DMS153 treated with DMSO at 0.1 percent for 48 hours (cell line): Measurements from ENCODE around the gene RSPRY1.
A peak's percentile ranks its signal among the peaks of the same experiment; 100 is the strongest.
"Not testable (repeated sequence)": the region's sequence is repeated elsewhere in the genome, so short reads cannot be mapped to it uniquely, and the experiment has no call there.

Source experiments
- DNase-seq: peaks from one replicate; lab custom pipeline; 2025; ENCODE audit not compliant: unreplicated experiment; lab: John Stamatoyannopoulos, UW

RSPRY1 gene

GRCh38 chr16:57252148-57252721 is 66.1 kb downstream of the RSPRY1 start:
- DNase-seq, result no peak

GRCh38 chr16:57253466-57253865 is 67.3 kb downstream of the RSPRY1 start:
- no peak for DNase-seq

DNA sequence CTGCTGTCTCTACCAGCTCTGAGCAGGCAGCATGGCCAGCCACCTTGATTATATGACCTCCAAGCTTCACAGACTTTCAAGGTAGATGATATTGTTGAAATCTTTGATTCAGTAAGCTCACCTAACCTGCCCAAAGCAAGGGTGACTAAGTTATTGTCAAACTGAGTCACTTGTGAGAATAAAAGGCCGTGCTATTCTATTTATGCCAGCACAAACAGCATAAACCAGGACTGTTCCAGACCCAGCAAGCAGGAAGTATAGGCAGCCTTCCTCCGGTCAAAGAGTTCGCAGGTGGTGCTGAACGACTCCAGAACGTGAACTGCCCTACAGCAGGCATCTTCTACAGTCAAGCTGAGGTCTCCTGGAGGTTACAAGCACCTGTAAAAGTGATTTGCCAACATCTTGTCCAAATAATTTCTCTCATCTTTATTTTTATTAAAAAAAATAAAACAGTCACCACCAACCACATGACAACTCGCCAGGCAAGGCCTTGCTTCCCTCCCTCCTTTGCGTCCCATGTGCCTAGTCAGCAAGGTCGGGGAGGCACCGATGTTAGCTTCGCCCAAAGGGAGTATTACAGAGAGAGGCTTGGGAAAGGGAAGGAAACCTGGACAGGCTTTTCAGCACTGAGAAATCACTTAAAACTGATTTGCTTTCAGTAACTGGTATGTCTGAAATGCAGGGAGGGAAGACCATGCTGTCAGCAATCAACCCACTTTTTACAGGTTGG is 69.7 kb downstream of the RSPRY1 start:
- DNase-seq, result no peak

DNA sequence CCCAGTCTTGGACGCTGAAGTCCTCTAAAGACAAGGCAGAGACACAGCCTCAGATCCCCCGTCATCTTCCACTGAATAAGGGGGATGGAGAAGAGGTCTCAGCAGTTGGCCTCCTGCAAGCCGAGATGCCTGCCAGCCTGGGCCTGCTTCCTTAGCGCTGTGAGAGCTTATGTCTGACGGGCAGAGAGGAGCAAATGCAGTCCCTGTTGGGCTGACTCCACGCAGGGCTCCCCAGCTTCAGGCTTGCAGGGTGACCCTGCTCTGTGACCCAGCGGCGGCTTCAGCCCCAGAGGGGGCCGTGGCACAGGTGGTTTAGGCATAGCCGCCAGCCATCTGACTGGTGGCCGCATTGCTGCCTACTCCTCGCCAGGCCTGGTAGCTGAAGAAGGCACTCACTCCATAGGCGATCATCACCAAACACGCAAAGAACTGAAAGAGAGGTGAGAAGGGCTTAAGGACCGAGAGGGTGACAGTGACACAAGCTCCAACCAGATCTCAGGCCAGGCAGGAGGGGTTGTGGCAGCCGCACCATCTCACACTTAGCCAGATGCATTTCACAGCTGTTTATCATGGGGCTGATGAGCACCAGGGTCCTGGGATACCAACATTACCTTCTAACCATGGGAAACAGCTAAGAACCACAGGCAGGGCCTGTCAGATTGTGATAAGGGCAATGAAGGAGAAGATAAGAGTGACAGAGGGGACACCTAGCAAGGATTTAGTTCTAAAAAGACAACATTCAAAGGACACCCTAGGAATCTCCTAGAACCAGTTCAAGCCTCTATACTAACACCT is 70.7 kb downstream of the RSPRY1 start:
- no peak for DNase-seq

- DNase-seq, result no peak
Measured at GRCh38 chr16:57257455-57258070, 71.4 kb downstream of the RSPRY1 start.

DNA sequence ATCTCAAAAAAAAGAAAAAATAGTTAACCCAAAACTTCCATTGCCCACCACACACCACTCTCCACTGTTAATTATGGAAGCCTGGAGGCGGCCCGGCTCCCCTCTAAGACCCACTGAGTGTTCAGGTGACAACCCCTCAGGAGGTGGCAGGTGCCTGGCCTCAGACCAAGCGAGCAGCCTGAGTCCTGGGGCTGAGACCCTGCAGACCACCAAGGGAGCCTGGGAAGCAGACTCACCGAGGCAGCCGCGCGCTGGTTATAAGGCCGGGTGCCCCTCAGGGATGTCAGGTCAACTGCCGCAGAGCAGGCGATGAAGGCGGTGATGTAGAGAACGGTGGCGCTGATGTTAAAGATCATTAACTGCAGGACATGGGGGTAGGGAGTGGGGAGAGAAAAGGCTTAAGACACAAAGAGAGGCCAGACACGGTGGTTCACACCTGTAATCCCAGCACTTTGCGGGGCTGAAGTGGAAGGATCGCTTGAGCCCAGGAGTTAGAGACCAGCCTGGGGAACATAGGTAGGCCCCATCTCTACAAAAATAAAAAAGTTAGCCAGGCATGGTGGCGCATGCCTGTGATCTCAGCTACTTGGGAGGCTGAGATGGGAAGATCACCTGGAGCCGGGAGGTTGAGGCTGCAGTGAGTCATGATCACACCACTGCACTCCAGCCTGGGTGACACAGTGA is 72.2 kb downstream of the RSPRY1 start:
- no peak for DNase-seq

- no peak for DNase-seq
Measured at GRCh38 chr16:57258910-57259475, 72.9 kb downstream of the RSPRY1 start.

- DNase-seq, result no peak
Measured at GRCh38 chr16:57260294-57260929, 74.3 kb downstream of the RSPRY1 start.

- no peak for DNase-seq
Measured at GRCh38 chr16:57261806-57262205, 75.7 kb downstream of the RSPRY1 start.

DNA sequence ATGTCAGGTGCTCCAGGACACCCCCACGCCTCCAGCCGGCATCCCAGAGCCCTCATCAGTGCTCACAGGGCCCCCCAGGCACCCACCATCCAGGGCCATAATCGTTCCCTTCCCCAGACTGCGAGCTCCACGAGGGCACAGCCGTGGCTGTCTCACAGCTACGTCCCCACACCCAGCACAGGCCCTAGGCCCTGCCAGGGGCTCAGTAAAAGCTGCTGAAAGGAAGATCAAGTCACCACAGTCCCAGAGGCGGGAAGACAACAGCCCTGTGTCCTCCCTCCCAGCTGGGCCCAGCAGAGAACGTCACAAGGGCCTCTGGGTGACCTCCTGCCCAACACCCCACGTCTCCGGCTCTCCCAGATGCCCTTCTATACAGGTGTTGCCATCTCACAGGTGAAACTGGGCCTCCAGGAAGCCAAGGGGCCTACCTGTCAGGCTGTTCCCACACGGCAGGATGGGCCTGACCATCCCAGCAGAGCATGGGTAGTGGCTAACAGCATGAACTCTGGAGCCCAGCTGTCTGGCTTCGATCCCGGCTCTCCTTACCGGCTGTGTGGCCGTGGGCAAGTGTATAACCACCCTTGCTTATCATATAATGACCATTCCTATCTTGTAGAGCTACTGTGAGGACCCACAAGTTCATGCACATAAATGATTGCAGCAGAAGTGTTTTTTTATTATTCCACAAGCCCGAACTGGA is 76.9 kb downstream of the RSPRY1 start:
- no peak for DNase-seq

GRCh38 chr16:57263541-57264351 is 77.6 kb downstream of the RSPRY1 start:
- no peak for DNase-seq

DNA sequence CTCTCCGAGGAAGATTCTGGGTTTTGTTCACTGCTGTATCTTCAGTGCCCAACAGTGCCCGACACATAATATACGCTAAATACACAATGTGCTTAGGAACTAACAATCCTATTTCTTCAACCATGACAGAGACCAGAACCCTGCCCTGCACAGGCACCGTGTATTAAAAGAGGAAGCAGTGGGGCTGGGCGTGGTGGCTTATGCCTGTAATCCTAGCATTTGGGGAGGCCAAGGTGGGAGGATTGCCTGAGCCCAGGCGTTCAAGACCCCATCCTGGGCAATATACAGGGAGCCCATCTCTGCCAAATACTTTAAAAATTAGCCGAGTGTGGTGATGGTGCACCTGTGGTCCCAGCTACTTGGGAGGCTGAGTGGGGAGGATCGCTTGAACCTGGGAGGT is 78.3 kb downstream of the RSPRY1 start:
- no peak for DNase-seq

- DNase-seq, result peak; percentile 13
Measured at GRCh38 chr16:57264950-57265371, 78.8 kb downstream of the RSPRY1 start.

- peak; percentile 20 for DNase-seq
Measured at GRCh38 chr16:57265850-57266530, 79.9 kb downstream of the RSPRY1 start.

DNA sequence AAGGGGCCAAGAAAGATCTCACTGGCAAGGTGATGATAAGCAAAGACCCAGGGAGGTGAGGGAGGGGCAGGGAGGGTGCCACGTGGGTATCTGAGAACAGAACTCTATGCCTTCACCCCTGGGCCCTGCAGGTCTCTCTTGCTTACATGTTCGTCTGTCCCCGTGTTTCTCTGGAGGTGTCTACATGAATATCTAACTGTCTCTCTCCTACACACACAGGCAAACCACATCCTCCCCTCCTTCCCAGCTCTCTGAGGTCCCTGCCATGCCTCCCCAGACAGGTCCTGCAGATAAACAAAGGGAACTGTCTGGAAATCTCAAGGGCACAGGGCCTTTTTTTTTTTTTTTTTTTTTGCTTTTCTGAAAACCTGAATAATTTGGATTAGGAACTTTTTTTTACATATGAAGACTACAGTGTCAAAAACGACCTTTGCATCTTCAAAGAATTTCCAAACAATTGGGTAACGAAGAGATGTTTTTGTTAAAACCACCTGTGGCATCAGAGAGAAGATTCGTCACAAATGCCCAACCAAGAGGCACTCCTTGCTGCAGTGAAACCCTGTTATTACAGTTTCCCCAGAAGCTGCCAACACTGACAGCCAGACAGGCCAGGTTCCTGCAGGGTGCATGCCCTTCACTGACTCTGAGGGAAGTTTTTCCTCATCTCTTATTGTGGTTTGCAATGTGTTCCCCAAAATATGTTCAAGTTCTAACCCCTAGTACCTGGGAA is 80.6 kb downstream of the RSPRY1 start:
- no peak for DNase-seq

DNA sequence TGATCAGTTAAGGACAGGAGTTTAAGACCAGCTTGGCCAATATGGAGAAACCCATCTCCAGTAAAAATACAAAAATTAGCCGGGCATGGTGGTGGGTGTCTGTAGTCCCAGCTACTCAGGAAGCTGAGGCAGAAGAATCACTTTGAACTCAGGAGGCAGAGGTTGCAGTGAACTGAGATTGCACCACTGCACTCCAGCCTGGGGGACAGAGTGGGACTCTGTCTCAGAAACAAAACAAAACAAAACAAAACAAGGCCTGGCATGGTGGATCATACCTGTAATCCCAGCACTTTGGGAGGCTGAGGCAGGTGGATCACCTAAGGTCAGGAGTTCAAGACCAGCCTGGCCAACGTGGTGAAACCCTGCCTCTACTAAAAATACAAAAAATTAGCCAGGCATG is 81.2 kb downstream of the RSPRY1 start:
- not testable (repeated sequence) for DNase-seq
